Left cardiac atrium (tissue), 4 donors: ENCODE data around the gene EIF1AD. TPM values are rescaled to one million over a fixed set of nuclear protein-coding genes. Genes with fewer than 3 reads are reported as not detected.

Experiments used
- ATAC-seq, 2 donors: fragments of 200-7000 bp; cut with Tn5 transposase; one replicate each; pipeline ENCODE4 v1.9.1; 2020; ENCODE audit warnings: mild to moderate bottlenecking in 2 of 2, moderate library complexity in 2 of 2
- DNase-seq: peaks from one replicate; pipeline ENCODE4 v3.0.0-alpha.2; 2020
- intact Hi-C, 2 donors: fragments of 100-400 bp; cut with DNase I; formaldehyde crosslinking; loops; one replicate each; pipeline versions ENCODE4 v1.14.1 to v1.15.1; 2022 to 2023
- total RNA-seq, 2 donors: library from RNA; stranded (reverse); fragmentation: NEBNext Ultra II Directional; extraction: Animal tissue kit (Norgen Biotek cat#: 25700); gene quantifications; one replicate each; pipeline ENCODE4 v1.2.1, GENCODE V29; 2021
- donor health status: DM: no; HTN: yes; CAD: no.
- donor health status: DM: no; HTN: yes; CAD: no; lungs with severe emphysema.
- donor health status: DM: yes; HTN: yes; CAD: no.
- donor health status: Dilated cardiomyopathy.

Gene EIF1AD
- total RNA-seq, 2 donors from 2014 or later: 20.7 to 25.1 TPM

- DNase-seq: no peak
- no peak for ATAC-seq
- intact Hi-C loops: no loop called here
These were observed 24.2 kb downstream of the EIF1AD start for GRCh38 chr11:65977621-65978390.

GRCh38 chr11:65976216-65977176, 25.5 kb downstream of the EIF1AD start:
- intact Hi-C loops: no loop called here
- DNase-seq (no peak), ATAC-seq (no peak)

GRCh38 chr11:65975771-65976170, 26.2 kb downstream of the EIF1AD start:
- intact Hi-C loops: no loop called here
- no peak for ATAC-seq
- no peak for DNase-seq

- no peak for DNase-seq
- ATAC-seq: no peak
- intact Hi-C loops: no loop called here
These were observed 28.4 kb downstream of the EIF1AD start for GRCh38 chr11:65973439-65974110.

- no peak for DNase-seq
- ATAC-seq: no peak
- intact Hi-C loops: no loop called here
These were observed 29.8 kb downstream of the EIF1AD start for GRCh38 chr11:65972116-65972515.

GRCh38 chr11:65968600-65969482, 33.1 kb downstream of the EIF1AD start:
- ATAC-seq (no peak), DNase-seq (no peak)
- intact Hi-C loops: loop anchor here in 1 of 2 donors (10.0 kb wide), 1 partner anchor 84 kb away; the partner anchor contains the start of gene FIBP

GRCh38 chr11:65967329-65967934, 34.5 kb downstream of the EIF1AD start:
- intact Hi-C loops: loop anchor here in 1 of 2 donors (10.0 kb wide), 1 partner anchor 83 kb away; the partner anchor contains the start of gene FIBP
- no peak for ATAC-seq
- DNase-seq: no peak

- ATAC-seq (no peak), DNase-seq (no peak)
- intact Hi-C loops: loop anchor here in 1 of 2 donors (10.0 kb wide), 1 partner anchor 81 kb away; the partner anchor contains the start of gene FIBP
These were observed 35.8 kb downstream of the EIF1AD start for GRCh38 chr11:65965986-65966762.

- ATAC-seq: no peak
- intact Hi-C loops: loop anchor here (5.0 to 10.0 kb wide), 2 partner anchors 48 to 80 kb away; partner anchors contain the start of genes C11orf68 (in 1 of the 2), DRAP1 (in 1 of the 2) and FIBP (in 1 of the 2)
These were observed 37.1 kb downstream of the EIF1AD start for GRCh38 chr11:65964906-65965305.

GRCh38 chr11:65962141-65962564, 39.8 kb downstream of the EIF1AD start:
- ATAC-seq: peak in 1 of 2 donors; percentile 1
- DNase-seq: no peak
- intact Hi-C loops: loop anchor here (5.0 to 10.0 kb wide), 2 partner anchors 45 to 77 kb away; partner anchors contain the start of genes C11orf68 (in 1 of the 2), DRAP1 (in 1 of the 2) and FIBP (in 1 of the 2)

More at GRCh38 chr11:65964906-65965305, 37.1 kb downstream of the EIF1AD start:
- no peak for DNase-seq

GRCh38 chr11:65961267-65962140, 40.5 kb downstream of the EIF1AD start, which contains the start of gene SART1:
SART1 (plus strand) TSS chr11:65961734; CDS start chr11:65961781, 47 bp downstream.
- intact Hi-C loops: loop anchor here (1.0 to 10.0 kb wide), 3 partner anchors 44 to 77 kb away; partner anchors contain the start of genes FIBP (in 2 of the 2), C11orf68 (in 1 of the 2) and DRAP1 (in 1 of the 2)
- peak; percentile 99 for ATAC-seq
- DNase-seq: peak; percentile 99

- ATAC-seq: peak in 1 of 2 donors; percentile 2
These were observed 41.1 kb downstream of the EIF1AD start for GRCh38 chr11:65960824-65961266.

GRCh38 chr11:65958774-65959420, 43.1 kb downstream of the EIF1AD start:
- ATAC-seq: no peak
- intact Hi-C loops: no loop called here
- no peak for DNase-seq

More at GRCh38 chr11:65960824-65961266, 41.1 kb downstream of the EIF1AD start:
- intact Hi-C loops: loop anchor here (1.0 to 10.0 kb wide), 3 partner anchors 44 to 76 kb away; partner anchors contain the start of genes FIBP (in 2 of the 2), C11orf68 (in 1 of the 2) and DRAP1 (in 1 of the 2)
- no peak for DNase-seq

GRCh38 chr11:65958291-65958690, 43.7 kb downstream of the EIF1AD start:
- intact Hi-C loops: no loop called here
- no peak for DNase-seq
- no peak for ATAC-seq

GRCh38 chr11:65954771-65955170, 47.2 kb downstream of the EIF1AD start:
- intact Hi-C loops: no loop called here
- DNase-seq (no peak), ATAC-seq (no peak)
